DMS53 treated with DMSO at 0.1 percent for 48 hours (cell line): ENCODE data around the gene F2RL2.
A peak's percentile ranks its signal among the peaks of the same experiment; 100 is the strongest.
"Not testable (repeated sequence)": the region's sequence is repeated elsewhere in the genome, so short reads cannot be mapped to it uniquely, and the experiment has no call there.

ENCODE experiments used
- DNase-seq: peaks from one replicate; lab custom pipeline; 2025; ENCODE audit not compliant: unreplicated experiment; lab: John Stamatoyannopoulos, UW

The F2RL2 gene

GRCh38 chr5:76622076-76622475 is 1.1 kb downstream of the F2RL2 start:
- DNase-seq, result no peak

- no peak for DNase-seq
Measured at GRCh38 chr5:76620166-76620565, 3.0 kb downstream of the F2RL2 start.

- no peak for DNase-seq
Measured at GRCh38 chr5:76617675-76618074, 5.5 kb downstream of the F2RL2 start.

DNA sequence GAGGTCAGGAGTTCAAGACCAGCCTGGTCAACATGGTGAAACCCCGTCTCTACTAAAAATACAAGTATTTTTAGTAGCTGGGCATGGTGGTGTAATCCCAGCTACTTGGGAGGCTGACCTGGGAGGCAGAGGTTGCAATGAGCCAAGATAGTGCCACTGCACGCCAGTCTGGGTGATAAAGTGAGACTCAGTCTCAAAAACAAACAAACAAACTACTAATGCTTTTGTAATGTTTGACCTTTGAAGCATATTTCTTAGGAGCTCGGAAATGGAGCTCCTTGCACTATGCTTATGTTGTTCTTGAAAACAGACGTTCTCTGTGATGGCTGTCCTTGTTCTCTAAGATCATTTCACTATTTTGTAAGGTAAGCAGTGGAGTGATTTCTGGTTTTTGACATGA is 6.0 kb downstream of the F2RL2 start:
- no peak for DNase-seq

- no peak for DNase-seq
Measured at GRCh38 chr5:76616206-76616605, 7.0 kb downstream of the F2RL2 start.

GRCh38 chr5:76615759-76616158 is 7.4 kb downstream of the F2RL2 start:
- no peak for DNase-seq

DNA sequence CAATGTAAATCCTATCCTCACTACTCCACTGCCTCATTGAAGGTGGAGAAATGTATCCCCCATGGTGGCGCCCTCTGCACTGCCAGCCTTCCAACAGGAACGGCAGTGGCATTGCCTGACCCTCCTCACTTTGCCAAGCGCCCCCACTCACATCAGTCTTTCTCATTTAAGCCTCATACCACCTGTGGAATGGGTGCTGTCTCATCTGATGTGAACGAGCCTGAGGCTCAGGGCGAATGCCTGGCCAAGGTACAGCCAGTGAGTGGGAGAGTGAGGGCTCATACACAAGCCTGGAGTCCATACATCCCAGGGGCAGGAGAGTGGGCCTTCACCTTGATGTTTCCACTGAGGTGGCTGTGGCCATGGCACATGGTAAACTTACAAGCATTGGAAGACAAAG is 10.3 kb downstream of the F2RL2 start:
- no peak for DNase-seq

GRCh38 chr5:76610196-76610595 is 13.0 kb downstream of the F2RL2 start:
- DNase-seq, result no peak

GRCh38 chr5:76608833-76609232 is 14.4 kb downstream of the F2RL2 start:
- DNase-seq, result no peak

GRCh38 chr5:76607353-76607871 is 15.8 kb downstream of the F2RL2 start:
- DNase-seq, result no peak

- no peak for DNase-seq
Measured at GRCh38 chr5:76606701-76607100, 16.5 kb downstream of the F2RL2 start.

DNA sequence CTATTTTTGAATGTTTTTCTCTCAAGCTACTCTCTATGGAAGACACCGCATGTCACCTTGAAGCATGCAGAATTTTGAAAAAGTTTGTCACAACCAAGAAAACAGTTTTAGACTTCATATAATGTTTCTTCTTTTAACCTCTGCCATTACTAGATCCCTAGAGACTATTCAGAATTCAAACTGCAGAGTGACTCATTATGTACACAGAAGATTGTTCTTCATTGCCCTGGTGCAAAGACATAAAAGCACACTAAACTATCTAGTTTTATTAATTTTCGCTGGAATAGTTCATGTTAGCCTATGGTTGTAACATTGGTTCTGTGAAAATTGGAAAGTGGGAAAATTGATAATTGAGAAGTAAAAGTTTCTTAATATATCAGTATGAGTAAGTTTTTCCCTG is 18.4 kb downstream of the F2RL2 start:
- DNase-seq, result peak; percentile 52

- DNase-seq, result not testable (repeated sequence)
Measured at GRCh38 chr5:76603991-76604390, 19.2 kb downstream of the F2RL2 start.

DNA sequence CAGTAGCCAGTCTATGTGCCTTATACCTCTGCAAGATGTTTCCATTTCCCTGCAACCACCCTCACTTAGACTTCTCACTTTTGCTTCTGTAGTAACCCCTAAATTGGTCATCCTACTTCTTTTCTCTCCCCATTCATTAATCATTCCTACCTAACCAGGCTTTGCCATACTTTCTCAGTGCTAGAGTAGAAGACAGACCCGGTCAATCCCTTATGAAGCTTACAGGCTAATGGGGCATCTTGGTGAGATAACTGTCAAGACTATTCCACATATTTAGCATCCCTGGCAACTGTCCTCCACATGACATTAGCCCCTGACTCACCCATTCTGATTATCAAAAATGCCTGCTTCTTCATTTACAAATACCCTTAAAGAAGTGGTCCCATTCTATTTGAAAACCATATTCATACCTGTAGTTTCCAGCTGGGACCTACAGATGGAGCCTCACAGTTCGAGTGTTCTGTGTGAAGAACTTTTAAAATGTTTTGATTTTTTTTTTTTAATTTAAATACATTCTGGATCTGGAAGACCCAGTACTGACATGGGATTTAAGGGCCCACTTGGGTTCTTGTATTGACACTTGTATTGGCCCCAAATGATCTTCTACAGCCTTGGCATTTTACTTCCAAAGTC is 21.0 kb downstream of the F2RL2 start:
- DNase-seq, result no peak

- peak; percentile 36 for DNase-seq
Measured at GRCh38 chr5:76601470-76601869, 21.7 kb downstream of the F2RL2 start.

DNA sequence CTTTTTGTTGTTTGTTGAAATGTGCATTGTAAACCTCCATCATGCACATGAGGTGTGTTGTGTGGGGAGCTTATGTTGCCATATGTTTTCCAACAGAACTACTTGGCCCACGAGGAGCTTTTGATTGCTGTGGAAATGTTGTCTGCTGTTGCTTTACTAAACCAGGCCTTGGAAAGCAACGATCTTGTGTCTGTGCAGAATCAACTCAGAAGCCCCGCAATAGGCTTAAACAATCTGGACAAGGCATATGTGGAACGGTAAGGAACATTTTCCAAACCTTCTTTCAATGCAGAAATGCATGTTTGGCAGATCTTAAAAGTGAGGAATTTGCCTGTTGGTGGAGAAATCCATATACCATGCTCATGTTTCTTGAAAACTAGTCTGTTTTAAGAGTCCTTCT is 22.5 kb downstream of the F2RL2 start:
- DNase-seq, result no peak

- no peak for DNase-seq
Measured at GRCh38 chr5:76598531-76598930, 24.7 kb downstream of the F2RL2 start.

GRCh38 chr5:76595755-76596481 is 27.3 kb downstream of the F2RL2 start:
- no peak for DNase-seq

GRCh38 chr5:76594107-76594506 is 29.1 kb downstream of the F2RL2 start:
- no peak for DNase-seq

DNA sequence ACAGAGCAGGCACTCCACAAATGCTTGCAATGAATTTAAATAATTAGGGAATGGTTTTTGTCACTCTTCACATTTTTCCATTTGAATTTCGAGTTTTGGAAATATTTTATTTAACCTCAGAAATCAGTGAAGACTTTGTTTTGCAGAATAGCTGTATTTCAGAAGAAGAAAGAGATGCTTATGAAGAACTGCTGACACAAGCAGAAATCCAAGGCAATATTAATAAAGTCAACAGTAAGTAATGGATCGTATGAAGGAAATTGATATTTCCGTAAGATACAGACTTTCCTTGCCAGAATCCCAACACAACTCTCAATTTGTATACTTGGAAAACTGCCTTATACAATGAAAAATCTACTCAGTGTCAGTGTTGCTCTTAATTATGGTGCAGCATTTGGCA is 30.5 kb downstream of the F2RL2 start:
- no peak for DNase-seq

DNA sequence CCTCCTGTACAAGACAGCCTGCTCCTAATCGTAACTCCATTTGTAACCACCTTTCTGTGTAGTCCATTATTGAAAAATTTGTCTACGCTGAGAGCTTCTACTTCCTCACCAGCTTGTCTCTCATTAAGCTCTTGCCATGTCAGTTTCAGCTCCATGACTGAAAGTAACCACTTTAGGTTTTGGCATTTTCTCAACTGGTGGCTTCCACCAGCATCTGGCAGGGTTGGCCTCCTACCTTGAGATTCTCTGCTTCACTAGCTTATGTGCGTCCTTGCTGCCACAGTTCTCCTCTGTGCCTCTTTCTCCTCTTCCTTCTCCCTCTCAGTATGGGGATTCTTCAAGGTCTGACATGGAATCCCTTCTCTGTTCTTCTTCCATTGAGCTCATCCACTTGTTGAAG is 31.8 kb downstream of the F2RL2 start:
- DNase-seq, result no peak

- DNase-seq, result no peak
Measured at GRCh38 chr5:76590027-76590426, 33.2 kb downstream of the F2RL2 start.

DNA sequence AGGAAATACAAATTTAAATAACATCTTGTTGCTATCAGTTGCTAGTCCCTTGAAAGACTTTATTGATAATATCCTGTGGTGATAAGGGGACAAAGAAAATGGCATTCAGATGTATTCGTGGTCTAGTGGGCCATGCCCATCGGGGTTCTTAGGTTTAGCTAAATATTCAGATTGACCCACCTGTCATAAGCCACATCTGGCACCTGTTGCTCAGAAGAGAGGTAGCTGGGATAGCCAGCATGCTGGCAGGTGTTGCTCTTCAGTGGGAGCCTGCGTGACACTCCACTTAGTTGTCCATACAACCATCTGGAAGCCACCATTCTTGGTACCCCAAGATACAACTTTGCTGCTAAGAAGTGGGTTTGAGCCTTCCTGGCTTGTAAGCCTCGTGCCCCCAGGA is 36.7 kb downstream of the F2RL2 start:
- DNase-seq, result no peak
